ENCODE data around the gene DUSP15.

DNA sequence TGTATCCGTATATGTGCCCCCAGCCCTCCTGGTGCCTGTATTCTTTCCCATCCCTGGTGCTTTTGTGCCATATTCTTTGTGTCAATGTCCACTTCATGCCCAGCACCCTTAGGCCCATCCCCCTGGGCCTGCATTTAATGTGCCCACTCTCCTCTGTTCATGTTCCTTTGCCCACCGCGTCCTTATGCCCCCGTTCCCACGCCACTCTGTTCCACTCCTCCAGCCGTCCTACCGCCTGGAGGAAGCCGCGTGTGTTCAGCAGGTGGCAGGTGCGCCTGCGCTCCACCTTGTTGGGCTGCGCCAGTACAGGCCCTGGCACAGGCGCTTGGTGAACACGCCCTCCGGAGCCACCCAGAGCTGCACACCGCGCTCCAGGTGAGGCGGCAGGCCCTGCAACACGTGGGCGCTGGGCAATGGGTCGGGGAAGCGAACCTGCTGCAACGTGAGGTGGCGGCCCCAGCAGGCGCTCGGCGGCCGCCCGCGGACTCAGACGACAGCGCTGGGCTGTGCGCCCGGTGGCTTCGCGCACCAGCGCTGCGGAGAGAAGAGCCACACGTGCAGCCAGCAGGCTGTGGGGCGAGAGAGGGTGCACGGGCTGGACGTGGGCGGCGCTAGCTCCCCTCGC, 20.9 kb downstream of the DUSP15 start:
- TF ChIP-seq, protein P1, sequence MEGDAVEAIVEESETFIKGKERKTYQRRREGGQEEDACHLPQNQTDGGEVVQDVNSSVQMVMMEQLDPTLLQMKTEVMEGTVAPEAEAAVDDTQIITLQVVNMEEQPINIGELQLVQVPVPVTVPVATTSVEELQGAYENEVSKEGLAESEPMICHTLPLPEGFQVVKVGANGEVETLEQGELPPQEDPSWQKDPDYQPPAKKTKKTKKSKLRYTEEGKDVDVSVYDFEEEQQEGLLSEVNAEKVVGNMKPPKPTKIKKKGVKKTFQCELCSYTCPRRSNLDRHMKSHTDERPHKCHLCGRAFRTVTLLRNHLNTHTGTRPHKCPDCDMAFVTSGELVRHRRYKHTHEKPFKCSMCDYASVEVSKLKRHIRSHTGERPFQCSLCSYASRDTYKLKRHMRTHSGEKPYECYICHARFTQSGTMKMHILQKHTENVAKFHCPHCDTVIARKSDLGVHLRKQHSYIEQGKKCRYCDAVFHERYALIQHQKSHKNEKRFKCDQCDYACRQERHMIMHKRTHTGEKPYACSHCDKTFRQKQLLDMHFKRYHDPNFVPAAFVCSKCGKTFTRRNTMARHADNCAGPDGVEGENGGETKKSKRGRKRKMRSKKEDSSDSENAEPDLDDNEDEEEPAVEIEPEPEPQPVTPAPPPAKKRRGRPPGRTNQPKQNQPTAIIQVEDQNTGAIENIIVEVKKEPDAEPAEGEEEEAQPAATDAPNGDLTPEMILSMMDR (conservative IDR thresholded peaks at IDR 0.05; ENCODE audit: low read depth, low read length): no peak
- TF ChIP-seq EZH2 (IDR thresholded peaks at IDR 0.05; ENCODE audit: low read length, unreplicated experiment): no peak
